HG03196 (cell line): ENCODE measurements around the gene KRTAP7-1.

Source experiments
- ATAC-seq: cut with Tn5 transposase; IDR thresholded peaks from one replicate; pipeline ENCODE4 v1.9.1; 2021; ENCODE audit not compliant: unreplicated experiment

The KRTAP7-1 gene

DNA sequence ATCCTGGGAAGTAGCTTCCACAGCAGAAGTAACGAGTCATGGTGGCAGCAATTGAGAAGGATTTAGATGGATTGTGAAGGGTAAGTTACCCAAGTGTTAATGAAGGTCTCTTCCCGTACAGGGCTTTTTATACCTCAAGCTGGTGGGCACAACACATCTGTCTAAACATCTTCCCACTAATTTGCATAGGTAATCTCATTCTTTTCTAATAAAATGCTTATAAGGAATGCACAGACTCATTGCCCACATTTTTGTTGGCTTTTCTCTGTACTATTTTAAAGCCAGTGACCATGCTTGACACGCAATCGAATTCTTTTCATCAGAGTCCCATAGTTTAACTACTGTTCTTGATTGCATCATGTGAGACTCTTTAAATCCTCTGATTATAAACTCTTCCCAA is at the start of gene KRTAP7-1:
KRTAP7-1 (minus strand) TSS at position 101 of the 400 bp plus-strand sequence; CDS start at position 40, 61 bp downstream.
- ATAC-seq: no peak

GRCh38 chr21:30874526-30874925 is 45.0 kb upstream of the KRTAP7-1 start:
- ATAC-seq: no peak

- ATAC-seq: no peak
Observed at GRCh38 chr21:30847627-30848500, 18.3 kb upstream of the KRTAP7-1 start.

DNA sequence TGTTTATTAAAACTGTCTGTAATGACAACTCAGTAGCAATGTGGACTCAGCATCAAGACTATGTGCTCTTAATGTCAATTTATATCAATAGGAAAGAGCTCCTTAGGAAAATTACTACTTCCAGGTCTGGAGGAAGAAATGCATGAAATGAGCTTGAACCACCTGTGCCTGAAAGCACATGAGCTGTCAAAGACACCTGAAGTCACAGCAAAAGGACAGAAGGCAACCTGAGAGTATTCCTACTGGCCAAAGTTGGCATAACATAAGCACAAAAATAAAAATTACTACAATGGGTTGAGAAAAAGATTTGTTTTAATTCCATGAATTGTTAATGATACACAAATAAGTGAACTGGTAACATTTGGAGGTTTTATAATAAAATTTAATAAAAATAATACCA is 13.4 kb upstream of the KRTAP7-1 start:
- ATAC-seq: no peak

- ATAC-seq: no peak
Observed at GRCh38 chr21:30839304-30839703, 9.7 kb upstream of the KRTAP7-1 start.

GRCh38 chr21:30838536-30838935 is 9.0 kb upstream of the KRTAP7-1 start:
- no peak for ATAC-seq

GRCh38 chr21:30831194-30831765 is 1.7 kb upstream of the KRTAP7-1 start:
- no peak for ATAC-seq

- no peak for ATAC-seq
Observed at GRCh38 chr21:30818837-30819610, 10.5 kb downstream of the KRTAP7-1 start.

DNA sequence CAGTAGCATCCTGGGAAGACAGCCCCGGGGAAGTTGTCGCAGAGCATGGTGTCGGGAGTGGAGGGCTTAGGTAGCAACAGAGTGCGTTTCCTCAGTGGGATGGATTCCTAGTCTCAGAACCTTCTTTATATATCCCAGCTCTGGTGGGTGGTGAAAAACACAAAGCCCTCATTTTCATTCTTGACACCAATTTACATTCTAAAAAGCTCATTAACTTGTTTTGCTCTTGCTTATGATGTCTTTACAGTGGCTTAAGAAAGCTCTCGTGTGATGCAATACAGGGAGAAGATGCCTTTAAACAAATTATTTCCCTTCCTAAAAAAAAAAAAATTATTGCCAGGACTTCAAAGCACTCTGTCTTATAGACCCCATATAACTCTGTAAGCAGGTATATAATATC is 16.4 kb downstream of the KRTAP7-1 start, which contains the start of gene KRTAP8-1:
KRTAP8-1 (minus strand) TSS at position 101 of the 400 bp plus-strand sequence; CDS start at position 47, 54 bp downstream.
- no peak for ATAC-seq

DNA sequence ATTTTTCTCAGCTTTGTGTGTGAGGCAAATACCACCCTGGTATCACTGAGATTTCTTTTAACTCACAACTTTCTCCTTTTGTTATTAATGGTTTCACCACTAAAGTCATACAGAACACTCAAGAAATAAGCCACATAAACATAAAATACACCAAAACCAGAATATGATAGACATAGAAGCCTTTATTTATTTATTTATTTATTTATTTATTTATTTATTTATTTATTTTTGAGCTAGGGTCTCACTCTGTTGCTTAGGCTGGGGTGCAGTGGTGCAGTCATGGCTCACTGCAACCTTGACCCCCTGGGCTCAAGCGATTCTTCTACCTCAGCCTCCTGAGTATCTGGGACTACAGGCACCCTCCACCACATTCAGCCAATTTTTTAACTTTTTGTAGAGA is 29.0 kb downstream of the KRTAP7-1 start:
- no peak for ATAC-seq

- no peak for ATAC-seq
Observed at GRCh38 chr21:30793581-30794314, 35.8 kb downstream of the KRTAP7-1 start.

DNA sequence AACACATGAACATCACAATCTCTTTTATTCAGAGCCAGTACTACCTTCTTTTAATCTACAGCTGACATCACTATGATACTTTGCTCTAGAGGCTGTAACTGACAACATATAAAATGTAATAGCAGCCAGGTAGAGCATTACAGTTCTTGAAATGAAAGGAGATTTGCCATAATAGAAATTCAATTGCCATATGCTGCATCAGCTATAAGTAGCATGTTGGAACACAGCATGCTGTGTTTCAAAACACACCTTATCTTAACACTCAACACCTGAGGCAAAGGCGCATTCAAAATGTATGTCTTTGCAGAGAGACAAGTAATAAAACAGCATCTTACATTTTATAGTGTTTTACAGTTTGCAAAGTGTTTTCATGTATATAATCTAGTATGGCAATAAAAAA is 50.3 kb downstream of the KRTAP7-1 start:
- ATAC-seq: no peak
